NCI-H1417 (cell line): ENCODE measurements around the gene EPN2.

ENCODE experiments used
- DNase-seq, 3 experiments: peaks; one replicate each; lab custom pipeline; 2025; lab: John Stamatoyannopoulos, UW

EPN2 gene

GRCh38 chr17:19294443-19294842, 57.3 kb downstream of the EPN2 start:
- no peak for DNase-seq

- no peak for DNase-seq
Observed at GRCh38 chr17:19295473-19296135, 58.4 kb downstream of the EPN2 start.

GRCh38 chr17:19296786-19297778, 59.9 kb downstream of the EPN2 start:
- DNase-seq = no peak

- no peak for DNase-seq
Observed at GRCh38 chr17:19298569-19299213, 61.5 kb downstream of the EPN2 start.

- DNase-seq = peak in 1 of 3 experiments; percentile 2
Observed at GRCh38 chr17:19299214-19299747, 62.1 kb downstream of the EPN2 start.

GRCh38 chr17:19299866-19300265, 62.7 kb downstream of the EPN2 start:
- DNase-seq = no peak

GRCh38 chr17:19301274-19301951, 64.2 kb downstream of the EPN2 start:
- DNase-seq = no peak

GRCh38 chr17:19301973-19302372, 64.8 kb downstream of the EPN2 start:
- DNase-seq = no peak

- no peak for DNase-seq
Observed at GRCh38 chr17:19302791-19303331, 65.7 kb downstream of the EPN2 start.

- no peak for DNase-seq
Observed at GRCh38 chr17:19303367-19303776, 66.2 kb downstream of the EPN2 start.

GRCh38 chr17:19304209-19304608, 67.0 kb downstream of the EPN2 start:
- no peak for DNase-seq

- DNase-seq = no peak
Observed at GRCh38 chr17:19304751-19305150, 67.6 kb downstream of the EPN2 start.

- no peak for DNase-seq
Observed at GRCh38 chr17:19305256-19305655, 68.1 kb downstream of the EPN2 start.

- DNase-seq = no peak
Observed at GRCh38 chr17:19305761-19306159, 68.6 kb downstream of the EPN2 start.

- DNase-seq = no peak
Observed at GRCh38 chr17:19306160-19307111, 69.3 kb downstream of the EPN2 start.

- DNase-seq = no peak
Observed at GRCh38 chr17:19307521-19307920, 70.4 kb downstream of the EPN2 start.

GRCh38 chr17:19308398-19308797, 71.2 kb downstream of the EPN2 start:
- DNase-seq = no peak

- DNase-seq = no peak
Observed at GRCh38 chr17:19309701-19310100, 72.5 kb downstream of the EPN2 start.

GRCh38 chr17:19310151-19310550, 73.0 kb downstream of the EPN2 start:
- DNase-seq = no peak

- DNase-seq = no peak
Observed at GRCh38 chr17:19311016-19311415, 73.8 kb downstream of the EPN2 start.
